ENCODE measurements around the gene PRIM2.
"Not testable (repeated sequence)": the region's sequence is repeated elsewhere in the genome, so short reads cannot be mapped to it uniquely, and the experiment has no call there.

Gene PRIM2

GRCh38 chr6:57443181-57443580 is 125.8 kb downstream of the PRIM2 start:
- not testable (repeated sequence) for DNase-seq (ENCODE audit: low read depth in 2 of 3, low spot score in 1 of 3)

GRCh38 chr6:57444787-57445186 is 127.4 kb downstream of the PRIM2 start:
- DNase-seq (ENCODE audit: low read depth in 2 of 3, low spot score in 1 of 3): not testable (repeated sequence)

- not testable (repeated sequence) for DNase-seq (ENCODE audit: low read depth in 2 of 3, low spot score in 1 of 3)
Observed at GRCh38 chr6:57445379-57445778, 127.9 kb downstream of the PRIM2 start.

- not testable (repeated sequence) for DNase-seq (ENCODE audit: low read depth in 2 of 3, low spot score in 1 of 3)
Observed at GRCh38 chr6:57445790-57446468, 128.5 kb downstream of the PRIM2 start.

- not testable (repeated sequence) for DNase-seq (ENCODE audit: low read depth in 2 of 3, low spot score in 1 of 3)
Observed at GRCh38 chr6:57449496-57450066, 132.2 kb downstream of the PRIM2 start.

- not testable (repeated sequence) for DNase-seq (ENCODE audit: low read depth in 2 of 3, low spot score in 1 of 3)
Observed at GRCh38 chr6:57459781-57460180, 142.4 kb downstream of the PRIM2 start.

GRCh38 chr6:57461022-57461421 is 143.6 kb downstream of the PRIM2 start:
- DNase-seq (ENCODE audit: low read depth in 2 of 3, low spot score in 1 of 3): not testable (repeated sequence)

- not testable (repeated sequence) for DNase-seq (ENCODE audit: low read depth in 2 of 3, low spot score in 1 of 3)
Observed at GRCh38 chr6:57463809-57464208, 146.4 kb downstream of the PRIM2 start.

- not testable (repeated sequence) for DNase-seq (ENCODE audit: low read depth in 2 of 3, low spot score in 1 of 3)
Observed at GRCh38 chr6:57465968-57466367, 148.5 kb downstream of the PRIM2 start.

- DNase-seq (ENCODE audit: low read depth in 2 of 3, low spot score in 1 of 3): no peak
Observed at GRCh38 chr6:57469072-57469471, 151.6 kb downstream of the PRIM2 start.

- not testable (repeated sequence) for DNase-seq (ENCODE audit: low read depth in 2 of 3, low spot score in 1 of 3)
Observed at GRCh38 chr6:57470148-57470547, 152.7 kb downstream of the PRIM2 start.

- DNase-seq (ENCODE audit: low read depth in 2 of 3, low spot score in 1 of 3): not testable (repeated sequence)
Observed at GRCh38 chr6:57471314-57471864, 154.0 kb downstream of the PRIM2 start.

GRCh38 chr6:57472861-57473362 is 155.5 kb downstream of the PRIM2 start:
- not testable (repeated sequence) for DNase-seq (ENCODE audit: low read depth in 2 of 3, low spot score in 1 of 3)

GRCh38 chr6:57474862-57475475 is 157.5 kb downstream of the PRIM2 start:
- not testable (repeated sequence) for DNase-seq (ENCODE audit: low read depth in 2 of 3, low spot score in 1 of 3)

- DNase-seq (ENCODE audit: low read depth in 2 of 3, low spot score in 1 of 3): not testable (repeated sequence)
Observed at GRCh38 chr6:57475656-57476055, 158.2 kb downstream of the PRIM2 start.

GRCh38 chr6:57480194-57480593 is 162.8 kb downstream of the PRIM2 start:
- not testable (repeated sequence) for DNase-seq (ENCODE audit: low read depth in 2 of 3, low spot score in 1 of 3)

- not testable (repeated sequence) for DNase-seq (ENCODE audit: low read depth in 2 of 3, low spot score in 1 of 3)
Observed at GRCh38 chr6:57481121-57481520, 163.7 kb downstream of the PRIM2 start.

- not testable (repeated sequence) for DNase-seq (ENCODE audit: low read depth in 2 of 3, low spot score in 1 of 3)
Observed at GRCh38 chr6:57482471-57482870, 165.0 kb downstream of the PRIM2 start.

- not testable (repeated sequence) for DNase-seq (ENCODE audit: low read depth in 2 of 3, low spot score in 1 of 3)
Observed at GRCh38 chr6:57486494-57487081, 169.2 kb downstream of the PRIM2 start.

- DNase-seq (ENCODE audit: low read depth in 2 of 3, low spot score in 1 of 3): not testable (repeated sequence)
Observed at GRCh38 chr6:57488551-57488950, 171.1 kb downstream of the PRIM2 start.

GRCh38 chr6:57489887-57490286 is 172.5 kb downstream of the PRIM2 start:
- not testable (repeated sequence) for DNase-seq (ENCODE audit: low read depth in 2 of 3, low spot score in 1 of 3)
